Measurements from ENCODE around the gene BTD.

The BTD gene

DNA sequence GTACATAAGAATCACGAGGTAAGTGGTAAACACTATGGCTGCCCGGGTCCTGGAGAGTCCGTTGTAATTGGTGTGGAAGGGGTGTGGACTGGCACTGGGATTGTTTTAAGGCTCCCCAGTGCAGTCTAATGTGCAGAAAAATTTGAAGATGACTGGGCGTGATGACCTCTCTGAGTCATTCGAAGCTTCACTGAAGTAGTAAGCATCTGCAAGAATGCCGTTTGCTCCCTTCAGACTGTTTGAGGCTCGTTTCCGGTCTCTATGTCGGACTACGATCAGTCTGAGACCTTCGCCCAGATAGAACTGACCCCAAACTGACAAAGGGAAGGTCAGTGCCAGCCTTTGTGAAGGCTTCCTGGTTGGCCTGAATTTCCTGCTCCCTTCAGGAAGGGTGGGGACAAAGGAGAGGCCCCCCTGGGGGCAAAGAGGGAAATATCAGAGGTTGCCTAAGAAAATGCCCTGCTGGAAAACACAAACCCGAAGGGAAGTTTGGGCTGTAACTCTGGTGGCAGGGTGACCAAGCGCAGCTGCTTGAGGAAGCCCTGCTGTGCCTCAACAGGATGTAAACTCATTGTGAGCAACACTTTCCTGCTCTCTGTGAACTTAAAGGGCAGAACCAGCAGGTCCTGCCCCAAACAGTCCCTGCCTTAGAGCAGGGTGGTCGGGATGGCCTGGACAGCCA is 34.6 kb downstream of the BTD start:
- no peak for DNase-seq (ENCODE audit: low read depth, low spot score)

DNA sequence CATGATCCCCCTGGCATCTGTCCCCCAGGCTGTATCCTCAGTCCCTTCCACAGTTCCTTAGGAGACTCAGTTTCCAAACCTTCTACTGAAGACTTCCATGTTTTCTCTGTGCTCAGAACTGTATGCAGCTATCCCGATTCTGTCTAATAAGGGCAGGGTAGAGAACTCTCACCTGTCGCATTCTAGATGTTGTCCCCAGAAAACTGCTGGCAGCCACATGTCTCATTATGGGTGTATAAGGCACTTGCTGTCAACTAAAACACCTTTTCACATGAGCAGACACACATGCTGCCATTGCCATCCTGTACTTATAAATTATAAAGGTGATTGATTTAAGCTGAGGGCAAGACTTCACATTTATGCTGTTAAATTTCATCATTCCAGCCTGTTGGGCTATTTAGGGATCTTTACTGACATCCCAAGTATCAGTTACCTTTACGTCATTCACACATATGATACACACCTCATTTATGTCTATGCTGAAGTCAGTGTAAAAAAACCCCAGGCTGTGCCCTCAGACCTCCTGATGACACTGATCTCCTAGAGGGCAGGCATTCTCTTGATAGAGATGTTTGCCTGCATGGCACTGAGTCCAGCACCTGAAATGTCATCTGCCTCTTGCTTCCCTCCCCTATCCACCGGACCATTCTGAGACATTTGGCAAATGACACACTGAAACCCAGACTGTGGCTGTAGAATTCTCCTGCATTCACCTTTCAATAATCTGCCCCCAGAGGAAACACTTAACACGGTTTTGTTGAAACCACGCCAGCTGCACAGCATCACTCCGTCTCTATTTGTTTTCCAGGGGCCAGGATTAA is 35.8 kb downstream of the BTD start:
- no peak for DNase-seq (ENCODE audit: low read depth, low spot score)

DNA sequence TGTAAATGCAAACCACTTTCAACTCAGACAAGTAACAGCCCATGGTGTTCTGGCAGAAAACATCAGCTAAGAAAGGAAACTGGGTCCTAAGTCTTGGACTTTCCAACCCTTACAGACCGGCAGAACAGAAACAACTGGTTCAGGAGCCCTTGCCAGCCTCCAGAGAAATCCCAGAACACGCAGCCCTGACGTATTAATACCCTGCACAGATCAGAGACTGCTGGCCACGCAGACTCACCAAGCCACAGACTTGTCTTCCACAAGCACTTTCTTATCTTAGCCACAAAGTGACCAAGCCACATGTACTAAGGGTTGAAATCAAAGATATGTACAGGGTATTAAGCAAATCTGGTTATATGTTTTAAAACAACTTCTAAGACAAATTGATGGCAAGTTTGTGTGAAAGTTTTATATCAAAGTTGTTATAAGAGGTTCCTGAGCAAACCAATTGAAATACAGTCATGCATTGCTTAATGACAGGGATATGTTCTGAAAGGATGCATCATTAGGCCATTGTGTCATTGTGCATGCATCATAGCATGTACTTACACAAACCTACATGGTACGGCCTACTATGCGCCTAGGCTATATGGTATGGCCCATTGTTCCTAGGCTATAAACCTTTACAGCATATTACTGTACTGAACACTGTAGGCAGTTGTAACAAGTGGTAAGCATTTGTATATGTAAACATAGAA is 36.8 kb downstream of the BTD start:
- no peak for DNase-seq (ENCODE audit: low read depth, low spot score)

DNA sequence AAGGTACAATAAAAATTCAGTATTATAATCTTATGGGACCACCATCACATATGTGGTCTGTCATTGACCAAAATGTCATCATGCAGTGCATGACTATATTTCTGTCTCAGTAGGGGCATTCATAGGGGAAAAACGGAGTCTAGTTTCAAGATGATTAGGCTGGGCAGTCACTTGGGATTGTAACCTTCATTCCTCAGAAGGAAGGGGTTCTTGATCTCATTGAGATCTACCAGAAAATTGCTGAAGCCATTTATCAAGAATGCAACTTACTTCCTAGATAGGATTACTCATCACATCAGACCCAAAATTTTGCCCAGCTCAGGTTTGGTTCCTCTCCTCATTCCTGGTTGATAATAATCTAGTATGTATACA is 37.3 kb downstream of the BTD start:
- DNase-seq (ENCODE audit: low read depth, low spot score): no peak

DNA sequence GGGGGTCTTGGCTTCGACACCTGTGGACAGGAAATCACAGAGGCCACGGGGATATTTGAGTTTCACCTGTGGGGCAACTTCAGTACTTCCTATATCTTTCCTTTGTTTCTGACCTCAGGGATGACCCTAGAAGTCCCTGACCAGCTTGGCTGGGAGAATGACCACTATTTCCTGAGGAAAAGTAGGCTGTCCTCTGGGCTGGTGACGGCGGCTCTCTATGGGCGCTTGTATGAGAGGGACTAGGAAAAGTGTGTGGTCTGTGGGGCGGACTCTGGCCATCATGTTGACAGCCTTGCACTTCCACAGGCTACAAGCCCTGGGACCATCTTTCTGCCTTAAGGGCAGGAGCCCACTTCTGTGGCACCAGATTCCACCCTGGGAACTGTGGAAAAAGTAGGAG is 43.7 kb downstream of the BTD start:
- DNase-seq (ENCODE audit: low read depth, low spot score): no peak

DNA sequence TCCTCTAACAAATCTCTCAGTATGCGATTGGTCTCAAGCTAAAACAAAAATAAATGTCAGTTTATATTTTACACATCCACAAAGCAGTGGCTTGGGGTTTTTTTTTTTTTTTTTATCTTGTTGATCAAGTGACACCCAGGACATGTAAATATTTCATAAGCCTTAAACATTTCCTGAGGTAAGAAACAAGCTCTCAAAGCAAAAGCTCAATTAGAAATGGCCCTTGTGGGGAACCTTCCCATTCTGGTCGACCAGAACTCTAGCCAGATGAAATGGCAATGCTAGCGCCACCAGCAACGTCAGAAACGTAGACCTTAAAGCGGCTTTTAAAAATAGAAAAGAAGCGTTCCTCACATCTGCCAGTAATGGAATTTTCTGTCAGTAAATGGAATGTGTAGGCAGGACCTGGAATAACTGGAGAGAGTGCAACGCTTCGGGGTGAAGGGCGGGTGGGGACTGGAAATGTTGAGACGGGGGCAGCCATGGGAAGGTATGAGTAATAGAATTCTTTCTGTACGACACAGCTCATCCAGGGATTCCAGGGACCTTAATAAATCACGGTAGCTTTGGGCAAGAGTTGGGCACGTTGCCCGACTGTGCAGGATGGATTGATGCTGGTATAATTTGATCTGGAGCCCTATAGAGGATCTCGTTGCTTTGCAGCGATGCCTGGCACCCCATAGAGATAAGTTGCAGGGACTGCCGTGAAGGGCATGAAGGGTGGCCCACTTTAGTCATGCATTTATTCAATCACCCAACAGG is 44.4 kb downstream of the BTD start:
- DNase-seq (ENCODE audit: low read depth, low spot score): no peak

DNA sequence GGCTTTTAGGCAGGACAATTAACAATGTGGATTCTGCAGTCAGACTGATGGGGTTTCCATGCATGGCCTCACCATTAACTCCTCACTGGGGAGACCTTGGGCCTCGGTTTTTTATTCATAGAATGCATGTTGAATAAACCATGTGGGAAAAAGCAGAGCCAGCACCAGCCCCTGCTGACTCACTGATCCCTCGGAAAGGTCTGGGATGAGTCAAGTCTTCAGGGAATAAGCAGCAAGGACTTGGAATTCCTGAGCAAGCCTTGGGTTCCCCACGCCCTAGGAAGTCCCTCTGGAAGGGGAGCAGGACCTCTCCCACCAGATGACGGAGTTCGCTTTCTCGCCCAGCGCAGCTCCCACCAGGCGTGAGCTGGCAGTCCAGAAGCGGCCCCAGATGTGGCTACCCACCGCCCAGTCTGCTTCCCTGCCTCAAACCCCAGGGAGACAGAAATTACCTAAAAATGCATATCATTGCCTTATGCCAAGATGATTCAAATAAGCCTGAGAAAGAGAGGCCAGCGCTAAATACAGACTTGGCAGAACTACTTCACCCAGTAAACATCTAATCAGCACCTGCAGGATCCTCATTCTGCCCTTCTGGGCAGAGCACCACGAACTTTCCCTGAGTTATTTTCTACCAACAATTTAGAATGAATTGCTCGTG is 45.4 kb downstream of the BTD start:
- DNase-seq (ENCODE audit: low read depth, low spot score): peak; percentile 98

DNA sequence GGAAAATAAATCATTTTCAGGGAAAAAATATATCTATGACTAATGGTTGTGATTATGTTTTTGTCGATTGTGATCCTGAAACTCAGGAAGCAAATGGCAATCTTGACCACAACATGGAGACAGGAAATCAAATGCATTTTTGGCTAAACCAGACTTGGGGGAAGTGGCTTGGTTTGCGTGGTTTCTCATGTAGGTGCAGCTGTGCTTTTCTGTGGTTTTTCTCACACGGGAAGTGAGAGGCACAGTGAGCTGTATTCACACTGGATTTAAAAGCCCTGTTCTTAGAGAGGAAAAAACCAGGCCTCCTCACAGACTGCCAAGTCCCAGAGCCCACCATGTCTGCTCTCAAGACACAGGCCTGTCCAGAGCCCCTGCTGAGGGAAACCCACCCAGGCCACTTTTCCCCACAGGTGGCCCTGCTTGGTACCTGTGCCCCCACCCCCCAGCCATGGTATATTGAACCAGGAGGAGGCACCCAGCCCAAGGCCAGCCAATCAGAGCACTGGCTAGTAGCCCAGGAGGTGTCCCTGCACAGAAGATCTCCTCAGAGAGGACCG is 46.1 kb downstream of the BTD start:
- DNase-seq (ENCODE audit: low read depth, low spot score): peak; percentile 83

DNA sequence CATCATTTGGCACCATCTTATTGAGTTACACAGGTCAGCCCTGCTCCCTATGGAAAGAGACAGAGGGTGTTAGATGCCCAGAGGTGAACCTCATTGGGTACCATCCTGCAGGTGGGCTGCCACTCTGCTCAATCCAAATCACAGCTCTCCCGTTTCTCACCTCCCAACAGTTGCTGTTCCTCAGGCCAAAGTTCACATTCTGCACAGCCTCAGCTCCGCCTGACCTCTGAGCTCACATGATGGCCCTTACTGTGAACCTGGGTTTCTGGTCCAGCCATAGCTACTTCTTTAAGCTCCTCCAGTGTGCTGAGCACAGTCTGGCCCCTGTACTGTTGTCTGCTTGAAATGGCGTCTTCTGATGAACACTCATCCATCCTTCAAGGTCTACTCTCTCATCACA is 47.8 kb downstream of the BTD start:
- DNase-seq (ENCODE audit: low read depth, low spot score): no peak

DNA sequence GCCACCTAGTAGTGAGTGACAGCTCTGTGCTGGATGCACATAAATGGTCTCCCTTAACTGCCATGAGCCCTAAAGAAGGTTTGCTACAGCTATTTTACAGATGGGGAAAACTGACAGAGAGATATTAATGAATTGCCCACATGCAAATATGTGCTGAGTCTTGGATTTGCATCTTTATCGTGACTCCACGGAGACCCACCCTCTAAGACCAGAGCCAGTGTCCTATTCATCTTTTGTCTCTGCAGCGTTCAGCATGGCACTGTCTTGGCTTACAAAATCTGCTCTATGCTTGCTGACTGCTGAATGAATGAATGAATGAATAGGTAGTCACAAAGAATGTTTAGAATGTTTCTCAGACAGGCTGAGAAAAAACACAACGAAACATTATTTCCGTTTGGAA is 48.3 kb downstream of the BTD start:
- no peak for DNase-seq (ENCODE audit: low read depth, low spot score)

DNA sequence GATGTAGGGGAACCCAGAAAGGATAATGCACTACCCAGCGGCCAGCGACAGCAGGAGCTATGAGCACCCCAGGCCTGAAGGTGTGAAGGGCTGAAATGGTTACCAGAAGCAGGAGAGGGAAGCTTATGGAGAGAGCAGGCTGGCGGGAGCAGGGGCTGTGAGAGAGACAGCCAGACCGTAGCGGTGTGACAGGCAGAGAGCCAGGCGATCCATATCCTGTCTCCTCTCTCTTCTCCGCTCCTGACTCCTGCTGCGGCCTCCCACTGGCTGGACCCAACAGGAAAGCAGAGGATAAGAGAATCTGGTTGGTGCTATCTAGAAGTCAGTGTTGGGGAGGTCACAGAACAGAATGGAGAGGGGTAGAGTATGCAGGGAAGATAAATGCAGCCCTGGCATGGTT is 49.9 kb downstream of the BTD start:
- no peak for DNase-seq (ENCODE audit: low read depth, low spot score)

DNA sequence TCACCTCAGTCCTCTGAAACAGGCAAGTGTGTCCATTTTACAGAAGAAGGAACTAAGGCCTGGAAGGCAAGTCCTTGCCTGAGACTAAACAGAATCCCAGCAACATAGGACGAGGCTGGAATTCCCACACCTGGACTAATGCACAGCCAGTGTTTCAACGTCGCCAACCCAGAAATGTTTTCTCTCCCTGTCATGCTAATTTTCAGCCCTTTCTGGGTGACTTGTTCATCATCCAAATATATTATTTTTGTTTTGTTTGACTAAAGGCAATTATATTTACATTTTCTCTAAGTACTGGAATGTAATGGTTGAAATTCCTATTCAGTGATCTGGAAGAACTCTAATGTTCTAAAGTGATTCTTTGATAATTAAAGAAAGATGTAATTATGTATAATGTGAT is 51.8 kb downstream of the BTD start:
- no peak for DNase-seq (ENCODE audit: low read depth, low spot score)

DNA sequence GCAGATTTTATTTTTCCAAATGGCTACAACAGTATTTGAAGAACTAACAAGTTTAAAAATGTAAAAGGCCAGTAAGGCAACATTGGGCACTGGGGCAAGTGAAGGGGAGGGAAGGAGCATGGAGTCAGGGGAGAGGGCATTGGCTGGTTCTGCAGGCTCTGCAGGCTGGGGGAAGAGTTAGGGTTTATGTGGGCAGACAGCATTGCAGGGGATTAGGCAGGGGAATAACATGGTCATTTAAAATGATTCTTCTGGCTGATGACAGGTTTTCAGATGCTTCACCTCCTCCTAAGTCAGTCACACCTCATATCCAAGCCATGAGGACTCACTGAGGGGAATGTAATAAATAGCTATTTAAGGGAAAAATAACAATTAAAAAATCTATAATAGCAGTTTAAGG is 52.6 kb downstream of the BTD start:
- no peak for DNase-seq (ENCODE audit: low read depth, low spot score)

DNA sequence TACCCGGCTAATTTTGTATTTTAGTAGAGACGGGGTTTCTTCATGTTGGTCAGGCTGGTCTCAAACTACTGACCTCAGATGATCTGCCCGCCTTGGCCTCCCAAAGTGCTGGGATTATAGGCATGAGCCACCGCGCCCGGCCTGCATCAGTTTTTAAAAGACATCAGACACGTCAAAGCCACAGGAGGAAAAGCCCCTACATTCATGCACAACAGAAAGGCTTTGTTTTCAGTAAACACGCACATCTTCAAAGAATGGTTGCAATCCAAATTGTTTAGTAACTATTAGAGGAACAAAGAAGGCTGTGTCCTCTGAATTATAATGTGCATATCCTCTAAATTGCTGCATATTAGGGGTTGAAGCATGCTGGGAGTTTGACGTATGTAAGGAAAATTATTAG is 53.3 kb downstream of the BTD start:
- no peak for DNase-seq (ENCODE audit: low read depth, low spot score)

DNA sequence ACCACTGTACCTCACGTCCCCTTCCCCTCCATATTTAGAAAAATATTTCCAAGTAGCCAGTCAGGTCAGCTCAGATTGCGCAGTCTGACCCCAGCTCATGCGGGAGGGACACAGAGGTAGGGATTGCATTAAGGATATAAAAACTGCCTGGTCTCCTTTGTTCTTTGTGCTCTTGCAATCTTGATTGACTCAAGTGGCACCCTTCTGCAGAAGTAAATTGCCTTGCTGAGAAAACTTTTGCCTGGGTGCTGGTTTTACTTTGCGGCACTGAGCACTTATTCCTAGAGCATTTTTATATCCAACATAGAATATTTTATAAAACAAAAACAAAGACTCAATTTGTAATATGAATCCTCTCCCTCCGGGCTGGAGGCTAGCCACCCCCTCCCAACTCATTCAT is 54.8 kb downstream of the BTD start:
- DNase-seq (ENCODE audit: low read depth, low spot score): no peak

DNA sequence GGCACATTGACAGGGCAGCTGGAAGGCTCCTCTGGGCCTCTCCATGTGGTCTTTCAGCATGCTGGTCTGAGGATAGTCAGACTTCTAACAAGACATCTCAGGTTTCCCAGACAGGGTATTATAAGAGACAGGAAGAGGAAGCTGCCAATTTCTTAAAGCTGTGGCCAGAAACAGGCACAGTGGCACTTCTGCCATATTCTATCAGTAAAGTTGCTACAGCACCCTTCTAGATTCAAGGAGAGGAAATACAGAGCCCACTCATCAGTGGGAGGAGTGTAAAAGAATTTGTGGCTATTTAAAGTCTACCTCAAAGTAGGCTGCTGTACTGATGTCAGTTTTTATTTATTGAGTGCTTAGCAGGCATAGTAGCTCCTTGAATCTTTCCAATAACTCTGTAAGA is 55.5 kb downstream of the BTD start:
- DNase-seq (ENCODE audit: low read depth, low spot score): no peak

DNA sequence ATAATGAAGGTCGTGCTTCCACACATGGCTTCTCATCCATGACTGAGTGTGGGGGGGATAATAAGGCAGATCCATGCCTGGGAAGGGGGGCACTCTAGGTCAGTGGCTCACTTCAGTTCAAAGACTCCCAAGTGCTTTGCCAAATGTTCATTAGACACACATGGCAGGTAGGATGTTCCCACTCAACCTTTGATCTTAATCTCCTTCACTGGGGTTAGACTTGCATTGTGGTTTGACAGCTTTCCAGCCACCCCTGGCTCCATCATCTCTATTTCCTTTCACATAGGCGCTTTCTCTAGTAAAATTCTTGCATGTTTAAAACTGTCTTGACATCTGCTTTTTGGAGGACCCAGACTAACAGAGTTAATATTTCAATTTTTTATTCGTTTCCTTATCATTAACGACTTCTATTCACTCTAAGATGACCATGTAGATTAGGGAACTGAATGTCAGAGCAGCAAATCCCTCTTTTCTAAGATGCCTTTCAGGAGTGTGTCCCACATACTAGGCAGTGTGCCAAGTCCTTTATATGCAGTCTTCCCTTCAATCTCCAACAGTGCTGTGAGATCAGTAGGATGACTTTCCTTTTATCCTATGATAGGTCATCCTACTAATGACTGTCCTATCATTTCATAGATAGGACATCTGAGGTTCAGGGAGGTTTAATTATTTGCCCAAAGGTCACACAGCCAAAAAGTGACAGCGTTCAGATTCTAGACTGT is 57.9 kb downstream of the BTD start:
- no peak for DNase-seq (ENCODE audit: low read depth, low spot score)

DNA sequence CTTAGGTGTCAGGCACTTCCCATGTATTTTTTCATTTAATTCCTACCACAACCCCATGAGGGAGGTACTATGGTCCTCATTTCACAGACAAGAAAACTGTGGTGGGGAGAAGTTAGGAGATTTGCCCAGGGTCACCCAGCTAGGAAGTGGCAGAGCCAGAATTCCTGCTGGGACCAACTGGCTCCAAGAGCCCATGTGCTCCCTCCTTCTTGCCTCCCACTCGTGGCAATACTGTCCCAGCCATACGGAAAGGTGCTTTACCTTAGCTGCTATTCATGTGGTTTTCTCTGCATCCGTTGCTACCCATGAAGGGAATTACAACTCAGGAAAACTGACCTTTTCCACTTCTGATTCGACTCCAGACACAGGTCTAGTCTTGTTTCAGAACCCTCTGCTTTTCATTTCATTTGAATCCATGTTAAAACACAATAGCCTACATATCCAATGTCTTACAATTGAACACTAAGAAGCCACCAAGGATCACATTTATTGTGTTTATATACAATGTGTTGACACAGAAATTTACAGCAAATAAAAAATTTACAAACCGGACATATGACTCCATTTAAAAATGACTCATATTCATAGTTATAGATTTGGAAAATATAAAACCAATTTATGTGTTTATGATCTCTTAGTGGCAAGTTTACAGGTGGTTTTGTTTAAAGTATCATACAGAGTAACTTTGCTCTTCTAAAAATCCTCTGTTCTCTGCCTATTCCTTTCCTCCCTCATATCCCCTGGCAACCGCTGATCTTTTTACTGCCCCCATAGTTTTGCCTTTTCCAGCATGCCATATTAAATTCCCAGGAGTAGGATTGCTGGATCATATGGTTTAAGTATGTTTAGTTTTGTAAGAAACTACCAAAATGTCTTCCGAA is 58.8 kb downstream of the BTD start:
- no peak for DNase-seq (ENCODE audit: low read depth, low spot score)

DNA sequence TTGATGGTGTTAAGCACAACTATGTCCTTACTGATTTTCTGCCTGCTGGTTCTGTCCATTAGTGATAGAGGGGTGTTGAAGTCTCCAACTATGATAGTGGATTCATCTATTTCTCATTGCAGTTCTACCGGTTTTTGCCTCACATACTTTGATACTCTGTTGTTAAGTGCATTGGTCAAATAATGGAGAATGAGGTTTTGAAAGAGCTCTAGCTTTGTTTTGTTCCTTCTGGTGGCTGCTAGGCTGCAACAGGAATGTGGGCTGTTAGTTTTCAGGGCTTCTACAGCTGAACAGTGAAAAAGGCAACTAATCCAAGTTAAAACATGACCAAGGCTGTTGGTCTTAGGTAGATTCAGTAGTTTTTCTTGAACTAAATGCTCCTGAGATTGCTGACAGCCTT is 62.6 kb downstream of the BTD start:
- DNase-seq (ENCODE audit: low read depth, low spot score): no peak
